Activated naive CD4-positive, alpha-beta T cell (primary cell): ENCODE results near the gene STAT1.

ENCODE experiments used
- DNase-seq, 4 experiments: peaks; one replicate each; lab custom pipeline; 2025; lab: John Stamatoyannopoulos, UW

Gene STAT1

DNA sequence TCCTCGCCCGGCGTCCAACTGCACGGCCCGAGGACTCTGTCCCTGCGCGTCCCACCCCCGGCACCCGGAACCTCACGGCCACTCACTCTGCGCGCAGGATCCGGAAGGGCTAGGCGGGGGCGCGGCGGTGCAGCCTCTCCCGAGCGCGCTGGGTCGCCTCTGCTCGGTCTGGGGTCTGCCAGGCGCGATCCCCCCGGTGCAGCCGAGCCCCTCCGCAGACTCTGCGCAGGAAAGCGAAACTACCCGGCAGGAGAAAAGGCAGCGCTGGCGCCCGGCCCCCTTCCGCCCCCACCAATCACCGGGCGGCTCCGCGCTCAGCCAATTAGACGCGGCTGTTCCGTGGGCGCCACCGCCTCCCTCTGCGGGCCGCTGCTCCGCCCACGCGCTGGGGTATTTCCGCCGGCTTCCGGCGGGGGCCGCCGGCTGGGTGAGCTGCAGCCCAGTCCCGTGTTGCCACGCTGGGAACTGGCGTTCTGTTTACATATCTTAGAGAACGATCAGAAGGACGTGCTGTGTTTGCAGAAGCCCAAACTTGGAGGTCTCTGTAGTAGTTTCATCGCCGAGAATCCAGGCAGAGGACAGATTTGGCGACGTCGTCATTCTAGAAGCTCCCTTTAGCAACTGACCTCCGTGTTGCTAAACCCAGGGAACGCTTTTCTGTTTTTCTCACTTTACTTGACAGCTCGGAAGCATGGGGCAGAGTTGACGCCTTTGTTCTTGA lies at the start of gene STAT1:
Gene STAT1 (minus strand): TSS at position 240 of the 721 bp plus-strand sequence. CDS start 4,168 bp downstream, outside the sequence.
- DNase-seq: peak; percentile 91 to 97 (median 94)

- no peak for DNase-seq
Measured at GRCh38 chr2:191063584-191063983, 49.6 kb upstream of the STAT1 start.

- no peak for DNase-seq
Measured at GRCh38 chr2:191061381-191061980, 47.5 kb upstream of the STAT1 start.

DNA sequence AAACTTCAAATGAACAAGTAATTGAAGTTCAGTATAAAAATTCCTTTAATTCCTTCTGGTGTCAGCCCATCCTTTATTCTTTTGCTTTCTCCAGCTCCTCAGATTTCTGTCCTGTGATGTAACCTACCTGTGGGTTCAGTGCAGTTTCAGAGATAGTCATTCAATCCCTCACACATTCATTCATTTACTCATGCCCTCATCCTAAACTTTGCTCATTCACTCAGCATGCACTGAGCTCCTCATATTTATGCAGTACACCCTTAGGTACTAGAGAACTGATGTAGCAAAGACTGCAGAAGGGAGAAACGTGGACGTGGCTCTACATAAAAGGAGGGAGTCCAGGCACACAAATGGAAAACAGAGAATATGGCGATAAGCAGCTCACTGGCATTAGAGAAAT lies 45.3 kb upstream of the STAT1 start:
- no peak for DNase-seq

DNA sequence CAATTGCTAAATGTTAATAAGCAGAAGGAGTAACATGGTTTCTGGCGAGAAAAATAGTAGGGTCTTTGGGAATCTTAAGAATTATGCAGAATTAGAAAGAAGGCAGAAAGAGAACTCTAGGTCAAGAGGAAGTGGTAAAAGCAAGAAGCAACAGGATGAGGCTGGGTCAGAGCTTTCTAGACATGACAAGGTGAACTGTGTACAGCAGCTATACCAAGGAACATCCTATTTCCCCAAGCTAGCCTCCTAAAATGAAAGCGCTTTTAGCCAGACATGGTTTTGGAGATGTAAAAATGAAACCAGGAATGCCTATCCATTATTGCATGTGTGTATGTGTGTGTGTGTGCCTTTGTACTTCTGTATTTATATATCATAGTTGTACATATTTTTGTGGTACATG lies 42.3 kb upstream of the STAT1 start:
- DNase-seq: no peak

DNA sequence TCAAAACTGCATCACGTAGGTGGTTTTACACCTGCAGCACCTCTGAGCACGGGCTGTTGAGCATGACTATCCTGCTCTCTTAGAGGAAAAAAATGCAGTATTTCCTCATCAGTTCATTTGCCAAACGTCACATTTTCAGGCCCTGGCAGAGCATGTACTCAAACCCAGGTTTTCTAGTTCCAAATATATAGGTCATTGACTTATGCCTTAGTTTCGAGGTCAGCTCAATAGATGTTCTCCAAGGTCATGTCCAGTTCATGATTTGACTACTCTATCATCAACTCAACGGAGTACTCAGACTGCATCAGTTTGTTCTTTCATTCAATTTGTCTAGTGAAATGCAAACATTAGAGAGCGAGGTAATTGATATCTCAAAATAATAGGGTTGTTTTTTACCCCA lies 39.3 kb upstream of the STAT1 start:
- no peak for DNase-seq

DNA sequence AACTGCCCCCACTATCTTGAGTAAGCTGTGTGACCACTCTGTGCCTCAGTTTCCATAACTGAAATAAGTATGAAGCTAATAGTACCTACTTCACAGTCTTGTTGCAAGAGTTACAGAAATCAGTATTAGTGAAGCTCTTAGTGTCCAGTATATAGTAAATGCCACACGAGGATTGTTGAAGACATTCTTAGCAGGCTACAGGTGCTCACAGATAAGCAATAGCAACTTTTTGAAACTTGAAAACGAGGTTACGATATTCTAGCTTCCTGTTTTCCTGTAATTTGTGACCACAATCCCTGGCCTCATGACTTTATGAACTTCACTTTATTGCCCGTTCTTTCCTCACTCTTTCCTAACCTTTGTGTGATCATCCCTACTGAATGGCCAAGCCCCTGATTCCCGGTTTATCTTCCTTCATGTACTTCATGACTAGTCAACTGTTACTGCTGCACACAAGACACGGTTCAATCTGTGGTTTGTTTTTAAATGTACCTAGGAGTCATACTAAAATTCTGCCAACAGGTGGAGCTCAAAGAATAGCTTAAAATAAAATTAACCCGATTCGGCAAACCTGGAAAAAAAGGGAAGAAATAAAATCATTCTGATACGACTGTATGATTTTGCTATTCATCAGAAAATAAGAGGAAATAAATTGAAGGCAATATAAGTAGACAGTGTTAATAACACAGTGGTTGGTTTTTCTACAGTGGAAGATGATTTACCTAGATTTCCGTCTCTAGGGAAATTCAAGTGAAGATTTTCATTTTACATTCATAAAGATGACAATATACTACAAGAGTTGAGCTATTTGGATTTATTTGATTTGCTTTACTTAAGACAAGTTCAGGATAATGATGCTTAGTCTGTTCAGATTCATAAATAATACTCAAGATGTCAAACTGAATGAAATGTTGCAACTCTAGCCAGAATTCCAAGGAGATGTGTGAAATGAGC lies 38.1 kb upstream of the STAT1 start:
- no peak for DNase-seq

- no peak for DNase-seq
Measured at GRCh38 chr2:191051177-191051576, 37.2 kb upstream of the STAT1 start.

- no peak for DNase-seq
Measured at GRCh38 chr2:191050640-191050987, 36.6 kb upstream of the STAT1 start.

DNA sequence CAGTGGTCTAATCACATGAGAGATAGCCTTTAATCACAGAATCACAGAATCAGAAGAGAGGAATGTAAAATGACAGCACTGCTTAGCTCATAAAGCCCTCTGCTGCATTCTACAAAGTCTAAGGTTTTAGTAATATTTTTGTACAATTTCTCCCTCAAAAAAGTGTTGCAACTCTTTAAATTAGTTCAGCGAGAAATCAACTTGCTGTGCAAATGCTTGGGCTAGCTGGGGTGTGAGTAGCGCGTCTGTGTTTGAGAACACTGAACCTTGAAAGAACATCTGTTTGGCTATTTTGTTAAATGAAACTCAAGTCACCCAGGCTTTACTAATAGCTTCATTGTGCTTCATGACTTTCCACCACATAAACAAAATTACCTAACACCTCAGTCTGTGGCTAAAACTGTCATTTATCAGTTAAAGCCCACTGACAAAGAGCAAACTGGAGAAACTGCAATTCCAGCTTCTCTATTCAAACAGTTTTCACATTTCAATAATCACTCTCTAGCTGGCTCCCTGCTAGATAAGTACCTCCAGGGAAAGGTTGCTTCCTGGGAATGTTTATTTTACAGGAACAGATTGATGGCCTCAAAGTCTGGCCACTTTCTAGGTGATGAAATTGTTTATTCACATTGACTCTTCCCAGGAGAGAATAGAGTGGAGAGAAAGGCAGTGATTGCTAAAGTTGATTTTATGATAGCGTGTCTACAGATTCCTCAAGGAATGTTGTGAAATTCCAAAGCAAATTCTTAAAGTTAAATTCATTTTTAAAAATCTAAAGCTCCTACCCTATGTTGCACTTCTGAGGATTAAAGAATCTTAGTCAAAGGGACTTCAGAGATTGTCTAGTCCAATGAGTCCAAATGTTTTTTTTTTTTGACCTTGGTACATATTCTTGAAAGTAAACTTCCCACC lies 36.0 kb upstream of the STAT1 start:
- DNase-seq: no peak

DNA sequence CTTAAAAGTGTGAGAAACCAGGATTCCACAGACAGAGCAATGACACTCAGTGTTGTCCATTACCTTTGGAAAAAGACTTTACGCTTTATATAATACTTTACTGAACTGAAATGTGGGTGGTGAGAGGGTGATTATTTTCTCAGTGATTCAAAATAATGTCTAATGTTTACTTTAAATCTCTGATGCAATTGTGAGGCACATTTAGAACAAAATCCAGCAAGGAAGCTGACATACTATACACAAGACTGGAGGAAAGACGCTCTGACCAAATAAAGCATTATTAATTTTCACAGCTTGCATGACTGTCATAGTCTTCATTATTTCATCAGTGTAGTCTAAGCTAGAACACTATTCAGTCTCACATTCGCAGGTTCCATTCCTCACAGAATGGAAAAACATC lies 34.1 kb upstream of the STAT1 start:
- no peak for DNase-seq

DNA sequence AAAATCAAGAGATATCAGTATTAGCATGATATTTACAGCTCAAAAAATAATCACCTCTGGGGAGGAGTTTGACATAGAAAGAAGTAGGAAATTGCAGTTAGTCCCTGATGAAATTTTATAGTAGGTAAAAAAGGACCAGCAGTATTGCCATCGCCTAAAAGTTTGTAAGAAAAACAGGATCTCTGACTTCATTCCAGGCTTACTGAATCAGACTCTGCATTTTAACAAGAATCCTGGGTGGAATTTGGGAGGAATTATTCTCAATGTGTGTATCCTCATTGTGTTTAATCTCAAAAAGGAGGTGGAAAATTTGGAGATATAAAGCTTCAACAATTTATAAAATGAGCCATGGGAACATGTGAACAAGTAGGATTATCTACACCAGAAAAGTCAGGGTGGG lies 31.2 kb upstream of the STAT1 start:
- DNase-seq: no peak

DNA sequence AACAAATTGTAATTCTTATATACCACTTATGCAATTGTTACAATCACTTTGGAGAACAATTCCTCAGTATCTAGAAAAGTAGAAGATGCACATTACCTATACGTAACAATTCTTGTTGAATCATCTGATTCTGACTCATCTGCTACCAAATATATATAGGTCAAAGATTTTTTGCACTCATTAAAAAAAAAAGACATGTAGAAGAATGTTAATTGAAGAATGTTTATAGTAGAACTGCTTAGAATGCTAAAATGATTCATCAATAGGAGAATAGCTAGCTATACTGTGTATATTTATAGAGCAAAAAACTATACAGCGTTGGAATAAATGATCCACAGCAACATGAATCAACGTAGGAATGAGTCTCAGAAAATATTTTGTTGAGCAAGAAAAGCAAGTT lies 29.5 kb upstream of the STAT1 start:
- DNase-seq: no peak

DNA sequence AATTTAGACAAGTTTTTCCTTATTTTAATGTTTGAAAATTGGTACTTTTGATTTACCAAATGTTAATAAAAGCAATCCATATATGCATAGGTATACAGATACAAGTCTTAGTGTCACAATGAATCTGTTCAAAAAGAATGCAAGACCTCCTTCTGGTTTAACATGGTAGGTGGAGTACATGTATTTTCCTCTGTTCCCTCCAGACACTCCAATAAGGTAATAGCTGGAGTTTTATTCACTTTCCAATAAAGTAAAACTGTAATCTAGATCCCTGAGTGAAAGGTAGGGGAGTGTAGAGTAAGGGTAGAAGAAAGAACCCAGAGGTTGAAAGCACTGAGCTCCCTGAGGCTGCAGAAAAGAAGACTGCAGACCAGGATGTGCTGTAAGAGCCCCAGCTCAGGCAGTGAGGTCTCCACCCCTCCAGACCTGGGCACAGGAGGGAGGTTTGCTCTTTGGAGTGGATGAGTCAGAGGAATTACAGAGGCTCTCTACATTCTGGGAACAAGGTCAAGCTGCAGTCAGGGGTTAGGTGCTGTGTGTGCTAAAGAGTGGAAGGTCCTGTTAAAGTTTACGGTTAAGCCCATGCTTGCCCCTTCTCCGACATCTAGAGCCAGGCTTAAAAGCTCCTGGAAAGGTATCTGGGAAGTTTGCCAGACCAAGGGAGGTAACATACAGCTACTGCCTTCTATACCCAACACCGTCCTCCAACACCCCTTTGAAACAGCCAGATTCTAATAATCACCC lies 27.6 kb upstream of the STAT1 start:
- DNase-seq: no peak

DNA sequence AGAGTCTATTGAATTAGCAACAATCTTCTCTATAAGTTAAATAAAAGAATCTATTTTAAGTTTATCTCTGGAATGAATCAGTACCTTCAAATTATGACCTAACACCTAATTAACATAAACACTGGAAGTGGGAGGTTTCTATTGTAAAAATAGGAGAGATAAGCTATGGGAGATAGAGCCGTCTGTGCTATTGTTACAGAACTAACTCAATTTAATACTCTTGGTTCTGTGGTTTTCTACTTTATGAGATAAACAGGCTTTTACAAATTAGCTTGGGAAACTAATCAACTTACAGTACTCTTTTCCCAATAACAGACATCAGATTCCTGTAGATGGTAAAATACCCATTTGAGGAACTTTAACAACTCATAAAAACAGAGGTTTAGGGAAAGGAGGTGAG lies 25.6 kb upstream of the STAT1 start:
- no peak for DNase-seq

DNA sequence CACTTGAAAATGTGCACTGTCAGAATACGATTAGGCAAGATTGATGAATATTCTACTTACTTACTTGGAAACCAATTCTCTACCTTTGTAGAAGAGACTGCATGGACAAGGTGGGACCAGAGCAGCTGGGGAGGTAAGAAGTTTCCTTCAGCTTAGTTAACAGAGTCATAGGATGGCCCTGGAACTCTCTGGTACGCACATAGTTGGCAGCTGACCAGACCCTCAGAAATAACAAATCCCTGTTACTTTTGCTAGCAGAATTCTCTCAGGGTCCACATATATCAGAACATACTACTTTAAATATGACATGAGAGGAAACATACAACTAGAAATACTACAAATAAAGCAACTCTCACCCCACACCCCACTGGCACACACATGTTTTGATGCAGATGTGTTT lies 24.8 kb upstream of the STAT1 start:
- DNase-seq: no peak

GRCh38 chr2:191038241-191038725 lies 24.3 kb upstream of the STAT1 start:
- DNase-seq: no peak

DNA sequence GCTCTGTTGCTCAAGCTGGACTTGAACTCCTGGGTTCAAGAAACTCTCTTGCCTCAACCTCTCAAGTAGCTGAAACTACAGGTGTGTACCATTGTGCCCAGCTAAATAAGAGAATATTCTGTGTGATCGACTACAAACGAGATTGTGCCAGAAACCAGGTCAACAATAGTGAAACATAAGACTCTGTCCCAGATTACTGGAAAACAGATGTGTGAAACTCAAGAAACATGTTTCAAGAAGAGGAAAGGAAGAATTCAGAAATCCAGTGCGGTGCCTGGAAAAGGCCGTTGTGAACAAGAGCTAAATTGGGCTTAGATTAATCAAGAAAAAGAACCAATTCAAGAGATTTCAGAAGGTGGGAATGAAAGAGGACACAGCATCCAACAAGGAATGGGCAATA lies 23.4 kb upstream of the STAT1 start:
- no peak for DNase-seq

DNA sequence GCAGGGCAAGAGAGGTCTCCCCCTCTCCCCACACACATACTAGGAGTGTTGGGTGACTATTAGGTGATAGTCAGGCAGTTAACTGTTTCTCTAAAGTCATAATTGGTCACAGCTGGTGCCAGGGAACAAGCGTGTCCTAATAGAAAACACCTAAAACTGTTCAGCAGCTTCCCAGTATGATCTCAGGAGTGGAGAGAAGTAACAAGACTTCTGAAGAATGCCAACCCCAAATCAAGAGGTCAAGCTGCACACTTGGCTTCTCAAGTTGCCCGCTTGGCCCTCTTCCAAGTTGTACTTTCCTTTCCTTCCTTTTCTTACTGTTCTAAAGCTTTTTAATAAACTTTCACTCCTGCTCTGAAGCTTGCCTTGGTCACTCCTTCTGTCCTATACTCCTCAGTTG lies 22.4 kb upstream of the STAT1 start:
- DNase-seq: no peak

DNA sequence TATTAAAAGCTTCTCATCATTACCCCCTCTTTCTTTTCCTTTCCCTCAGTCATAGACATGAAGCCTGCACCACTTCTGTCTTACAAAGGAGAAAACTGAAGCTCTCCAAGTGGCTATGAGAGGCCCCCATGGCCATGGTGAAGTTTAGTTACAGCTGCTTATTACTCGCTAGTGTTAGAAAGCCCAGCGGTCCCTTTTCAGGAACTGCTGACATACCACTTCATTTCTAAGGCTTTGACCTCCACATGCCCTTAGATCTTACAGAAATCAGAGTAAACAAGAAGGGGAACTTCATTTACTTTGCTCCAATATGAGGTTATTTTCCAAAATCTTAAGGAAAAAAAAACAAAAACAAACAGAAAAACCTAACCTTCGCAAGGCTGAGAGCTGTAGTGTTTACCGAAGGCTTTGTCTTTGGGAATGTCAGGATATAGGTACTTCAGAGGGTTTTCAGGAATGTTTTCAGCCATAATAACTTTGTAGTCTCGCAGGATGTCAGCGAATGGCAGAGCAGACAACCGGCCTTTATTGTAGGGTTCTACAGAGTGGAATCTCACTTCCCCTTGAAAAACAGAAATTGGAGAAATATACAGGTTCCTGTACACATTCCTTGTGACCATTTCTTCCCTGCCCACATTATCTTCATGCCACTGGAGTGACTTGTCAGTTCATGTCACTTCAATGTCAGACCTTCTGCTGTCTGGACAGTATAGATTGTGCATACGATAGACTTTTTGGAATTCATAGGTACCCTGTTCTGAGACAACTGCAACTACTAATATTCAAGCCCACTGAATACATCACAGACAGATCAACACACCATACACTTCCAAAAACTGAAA lies 18.8 kb upstream of the STAT1 start:
- DNase-seq: no peak
